ENCODE data around the gene LONRF2.

DNA sequence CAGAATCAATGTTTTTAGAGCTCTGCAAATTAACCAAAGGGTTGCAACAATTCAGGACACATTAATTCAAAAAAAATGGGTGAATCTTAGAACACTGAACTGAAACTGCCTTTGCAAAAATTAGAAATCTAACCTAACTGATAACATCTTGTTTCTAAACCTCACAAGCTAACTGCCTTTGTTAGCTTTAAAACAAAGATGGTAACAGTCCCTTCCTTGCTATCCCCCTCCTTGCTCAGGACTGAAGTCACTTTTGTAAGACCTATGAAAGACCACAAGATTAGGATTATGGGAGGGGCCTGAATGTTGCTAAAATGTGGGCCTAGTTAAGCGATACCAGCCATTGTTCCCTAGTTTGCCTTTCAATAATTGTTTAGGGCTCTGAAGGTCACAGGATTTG is 44.9 kb upstream of the LONRF2 start:
- TF ChIP-seq, protein P1, sequence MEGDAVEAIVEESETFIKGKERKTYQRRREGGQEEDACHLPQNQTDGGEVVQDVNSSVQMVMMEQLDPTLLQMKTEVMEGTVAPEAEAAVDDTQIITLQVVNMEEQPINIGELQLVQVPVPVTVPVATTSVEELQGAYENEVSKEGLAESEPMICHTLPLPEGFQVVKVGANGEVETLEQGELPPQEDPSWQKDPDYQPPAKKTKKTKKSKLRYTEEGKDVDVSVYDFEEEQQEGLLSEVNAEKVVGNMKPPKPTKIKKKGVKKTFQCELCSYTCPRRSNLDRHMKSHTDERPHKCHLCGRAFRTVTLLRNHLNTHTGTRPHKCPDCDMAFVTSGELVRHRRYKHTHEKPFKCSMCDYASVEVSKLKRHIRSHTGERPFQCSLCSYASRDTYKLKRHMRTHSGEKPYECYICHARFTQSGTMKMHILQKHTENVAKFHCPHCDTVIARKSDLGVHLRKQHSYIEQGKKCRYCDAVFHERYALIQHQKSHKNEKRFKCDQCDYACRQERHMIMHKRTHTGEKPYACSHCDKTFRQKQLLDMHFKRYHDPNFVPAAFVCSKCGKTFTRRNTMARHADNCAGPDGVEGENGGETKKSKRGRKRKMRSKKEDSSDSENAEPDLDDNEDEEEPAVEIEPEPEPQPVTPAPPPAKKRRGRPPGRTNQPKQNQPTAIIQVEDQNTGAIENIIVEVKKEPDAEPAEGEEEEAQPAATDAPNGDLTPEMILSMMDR (IDR thresholded peaks at IDR 0.05): no peak
- TF ChIP-seq EP300 (IDR thresholded peaks at IDR 0.05) (no peak), POLR2A (IDR thresholded peaks at IDR 0.05) (no peak), POLR2AphosphoS5 (IDR thresholded peaks at IDR 0.05) (no peak)

All from upper lobe of left lung (tissue), 4 donors.